Smooth muscle cell (in vitro differentiated cells): Measurements from ENCODE around the gene ABCC8. TPM values are rescaled to one million over a fixed set of nuclear protein-coding genes. Genes with fewer than 3 reads are reported as not detected.

ENCODE experiments used
- DNase-seq: peaks from one replicate; lab custom pipeline; 2025; ENCODE audit not compliant: unreplicated experiment; lab: John Stamatoyannopoulos, UW
- H2AFZ ChIP-seq: fragments of 200-600 bp; sonication (generic); 2 replicates; pipeline ENCODE4 v1.6.0; 2016; ENCODE audit warnings: antibody characterized with exemption, low read depth, mild to moderate bottlenecking
- H3F3A ChIP-seq: fragments of 200-600 bp; sonication (generic); 2 replicates; pipeline ENCODE4 v1.6.0; 2017; ENCODE audit warnings: antibody characterized with exemption, low read depth
- H3K27ac ChIP-seq: fragments of 200-600 bp; sonication (generic); 2 replicates; pipeline ENCODE4 v1.5.1; 2016; ENCODE audit warnings: low read depth, mild to moderate bottlenecking
- H3K27me3 ChIP-seq: fragments of 200-600 bp; sonication (generic); 2 replicates; pipeline ENCODE4 v1.6.1; 2016; ENCODE audit warnings: low read depth, mild to moderate bottlenecking
- H3K36me3 ChIP-seq: fragments of 200-600 bp; sonication (generic); 2 replicates; pipeline ENCODE4 v1.5.1; 2016; ENCODE audit warnings: low read depth
- H3K4me1 ChIP-seq: fragments of 200-600 bp; sonication (generic); 2 replicates; pipeline ENCODE4 v1.5.1; 2016; ENCODE audit warnings: low read depth
- H3K4me2 ChIP-seq: fragments of 200-600 bp; sonication (generic); 2 replicates; pipeline ENCODE4 v1.6.0; 2016; ENCODE audit warnings: mild to moderate bottlenecking
- H3K4me3 ChIP-seq: fragments of 200-600 bp; sonication (generic); 2 replicates; pipeline ENCODE4 v1.5.1; 2016; ENCODE audit warnings: mild to moderate bottlenecking
- H3K79me2 ChIP-seq: fragments of 200-600 bp; sonication (generic); 2 replicates; pipeline ENCODE4 v1.6.0; 2016; ENCODE audit warnings: low read depth, mild to moderate bottlenecking
- H3K9ac ChIP-seq: fragments of 200-600 bp; sonication (generic); 2 replicates; pipeline ENCODE4 v1.6.0; 2016; ENCODE audit warnings: low read depth
- H3K9me3 ChIP-seq: fragments of 200-600 bp; sonication (generic); replicated peaks from 2 replicates; pipeline ENCODE4 v1.5.1; 2016; ENCODE audit warnings: low read depth
- H4K20me1 ChIP-seq: fragments of 200-600 bp; sonication (generic); 2 replicates; pipeline ENCODE4 v1.6.0; 2016; ENCODE audit warnings: low read depth
- CTCF ChIP-seq: fragments of 200-600 bp; sonication (generic); IDR thresholded peaks from 2 replicates; pipeline ENCODE4 v1.5.1; 2017; ENCODE audit warnings: borderline replicate concordance, mild to moderate bottlenecking, antibody characterized with exemption; ENCODE audit not compliant: insufficient read depth, poor library complexity, severe bottlenecking
- whole genome bisulfite sequencing: methylation state at CpG from one replicate; pipeline ENCODE4 v1.1.7; 2016; ENCODE audit warnings: low lambda C conversion rate; 5-methylcytosine and 5-hydroxymethylcytosine counted together
- polyA plus RNA-seq: library from polyadenylated mRNA; unstranded; fragments of >200 nt; fragmentation: Nextera tagmentation; extraction: Ambion mirVana; gene quantifications from 2 replicates; pipeline ENCODE4 v1.2.1, GENCODE V29; 2016
- total RNA-seq: library from RNA; depleted of rRNA; stranded (reverse); fragments of >200 nt; gene quantifications from 2 replicates; pipeline ENCODE4 v1.2.3, GENCODE V29; 2014

Gene ABCC8
- total and polyA plus RNA-seq, 2 experiments from 2014 or later: not detected

DNA sequence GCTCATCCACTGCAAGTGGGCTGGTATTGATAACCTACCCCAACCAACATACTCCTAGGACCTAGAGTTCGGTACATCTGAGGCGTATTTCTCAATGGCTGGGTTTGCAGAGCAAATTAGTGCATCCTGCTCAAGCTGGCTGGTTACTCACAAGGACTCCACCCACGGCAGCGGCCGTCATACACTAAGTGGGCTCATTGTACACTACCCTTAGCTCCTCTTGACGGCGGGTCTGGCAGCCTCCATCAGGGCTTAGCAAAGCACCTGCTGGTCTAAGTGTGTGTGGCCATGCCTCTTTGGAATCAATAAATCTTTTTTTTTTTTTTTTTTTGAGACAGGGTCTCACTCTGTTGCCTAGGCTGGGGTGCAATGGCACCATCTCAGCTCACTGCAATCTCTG is 68.0 kb downstream of the ABCC8 start:
- no peaks in the 10 kb centered on the region for H3K36me3 ChIP-seq
- peaks cover 5% of the 10 kb centered on the region for H3K4me1 ChIP-seq
- H3K27me3 ChIP-seq: peaks cover 16% of the 10 kb centered on the region
- no peaks in the 10 kb centered on the region for H4K20me1 ChIP-seq
- no peak overlapping the region for H3K4me2 ChIP-seq
- no peak for DNase-seq
- H3K9me3 ChIP-seq: no peaks in the 10 kb centered on the region
- H3K27ac ChIP-seq: no peak overlapping the region
- H3K4me3 ChIP-seq: no peak overlapping the region
- H3K79me2 ChIP-seq: no peaks in the 10 kb centered on the region
- WGBS: 91% methylated on average over 7 of the region's 7 CpGs
- H3F3A ChIP-seq: no peaks in the 10 kb centered on the region
- no peak overlapping the region for H3K9ac ChIP-seq
- no peak for TF ChIP-seq CTCF
- no peak overlapping the region for H2AFZ ChIP-seq

DNA sequence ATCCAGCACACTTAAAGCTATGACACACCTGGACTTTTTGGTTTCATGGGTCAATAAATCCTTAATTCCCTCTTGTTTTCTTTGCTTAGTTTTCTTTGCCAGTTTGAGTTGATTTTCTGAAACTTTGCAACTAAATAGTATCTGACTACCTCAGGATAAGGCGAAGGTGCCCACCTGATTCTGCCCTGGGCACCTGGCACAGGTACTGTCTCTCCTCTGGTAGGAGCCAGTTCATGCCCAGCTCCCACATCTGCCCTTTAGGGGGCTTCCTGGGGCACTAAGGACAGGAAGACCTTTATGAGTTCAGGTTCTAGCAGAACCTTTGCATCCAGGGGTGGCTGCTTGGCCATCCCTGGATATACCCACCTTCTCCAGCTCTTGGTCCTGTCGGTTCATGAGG is 68.6 kb downstream of the ABCC8 start:
- Histone ChIP-seq H3K9me3 (no peaks in the 10 kb centered on the region), H4K20me1 (no peaks in the 10 kb centered on the region), H3K79me2 (no peaks in the 10 kb centered on the region), H3K4me2 (no peak overlapping the region), H3K4me1 (no peaks in the 10 kb centered on the region), H3K27ac (no peak overlapping the region), H2AFZ (no peak overlapping the region), H3K27me3 (peaks cover 10% of the 10 kb centered on the region), H3K36me3 (no peaks in the 10 kb centered on the region), H3F3A (no peaks in the 10 kb centered on the region), H3K9ac (no peak overlapping the region), H3K4me3 (no peak overlapping the region)
- 87% methylated on average over 2 of the region's 2 CpGs for WGBS
- TF ChIP-seq CTCF: no peak
- no peak for DNase-seq

DNA sequence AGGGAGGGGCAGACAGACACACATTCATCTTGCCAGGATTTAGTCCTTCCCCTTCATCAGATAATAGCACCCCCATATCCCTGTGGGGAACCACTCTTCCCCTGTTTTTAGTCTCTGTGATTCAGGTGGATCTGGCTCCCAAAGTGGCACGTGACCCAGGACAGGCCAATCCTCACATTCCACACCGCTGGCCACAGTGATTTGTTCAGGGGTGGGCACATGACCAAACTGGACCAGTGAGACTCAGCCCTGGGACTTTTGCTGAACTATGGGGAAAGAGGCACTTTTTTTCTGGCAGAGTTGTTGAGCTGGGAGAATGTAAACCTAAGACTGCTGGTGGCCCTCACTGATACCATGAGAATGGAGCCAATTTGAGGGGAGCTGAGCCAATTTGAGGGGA is 69.1 kb downstream of the ABCC8 start:
- Histone ChIP-seq H3K79me2 (no peaks in the 10 kb centered on the region), H3K4me3 (no peak overlapping the region), H4K20me1 (no peaks in the 10 kb centered on the region), H3K27me3 (peaks cover 6% of the 10 kb centered on the region), H3F3A (no peaks in the 10 kb centered on the region), H3K4me2 (no peak overlapping the region), H3K9ac (no peak overlapping the region), H3K27ac (no peak overlapping the region), H3K4me1 (no peaks in the 10 kb centered on the region), H2AFZ (no peak overlapping the region), H3K9me3 (no peaks in the 10 kb centered on the region), H3K36me3 (no peaks in the 10 kb centered on the region)
- no peak for TF ChIP-seq CTCF
- 80% methylated on average over 2 of the region's 2 CpGs for WGBS
- no peak for DNase-seq

- H2AFZ ChIP-seq: no peak overlapping the region
- no peak for DNase-seq
- 97% methylated on average over 13 of the region's 13 CpGs for WGBS
Measured at GRCh38 chr11:17406818-17407149, 69.9 kb downstream of the ABCC8 start.

More at GRCh38 chr11:17406818-17407149, 69.9 kb downstream of the ABCC8 start:
- Histone ChIP-seq H4K20me1 (no peaks in the 10 kb centered on the region), H3K9me3 (no peaks in the 10 kb centered on the region), H3K9ac (no peak overlapping the region), H3K4me3 (no peak overlapping the region), H3K4me2 (no peak overlapping the region), H3K4me1 (no peaks in the 10 kb centered on the region), H3K27ac (no peak overlapping the region), H3K36me3 (no peaks in the 10 kb centered on the region), H3K27me3 (peaks cover 6% of the 10 kb centered on the region), H3K79me2 (no peaks in the 10 kb centered on the region), H3F3A (no peaks in the 10 kb centered on the region)
- TF ChIP-seq CTCF: no peak
